GM23338 (cell line): ENCODE results near the gene NPHP3. TPM values are rescaled to one million over a fixed set of nuclear protein-coding genes. Genes with fewer than 3 reads are reported as not detected.

ENCODE experiments used
- ATAC-seq: fragments of 200-7000 bp; cut with Tn5 transposase; 3 replicates; pipeline ENCODE4 v1.9.1; 2020
- DNase-seq: peaks from one replicate; pipeline ENCODE4 v3.0.0-alpha.2; 2015; ENCODE audit warnings: low spot score
- H2AFZ ChIP-seq: fragments of 200-600 bp; sonication (generic); 2 replicates; pipeline ENCODE4 v1.8.0; 2016; ENCODE audit warnings: antibody characterized with exemption, mild to moderate bottlenecking, moderate library complexity
- H3F3A ChIP-seq: fragments of 200-600 bp; sonication (generic); replicated peaks from 2 replicates; pipeline ENCODE4 v1.8.0; 2017; ENCODE audit warnings: antibody characterized with exemption, mixed run types, low read depth
- H3K27ac ChIP-seq: fragments of 200-600 bp; sonication (generic); 2 replicates; pipeline ENCODE4 v1.6.1; 2016; ENCODE audit warnings: low read depth
- H3K27me3 ChIP-seq: fragments of 200-600 bp; sonication (generic); 2 replicates; pipeline ENCODE4 v1.8.0; 2016; ENCODE audit warnings: mild to moderate bottlenecking, mixed run types, moderate library complexity; ENCODE audit not compliant: insufficient read depth
- H3K36me3 ChIP-seq: fragments of 200-600 bp; sonication (generic); 2 replicates; pipeline ENCODE4 v1.8.0; 2016; ENCODE audit warnings: mild to moderate bottlenecking; ENCODE audit not compliant: insufficient read depth
- H3K4me1 ChIP-seq: fragments of 200-600 bp; sonication (generic); 2 replicates; pipeline ENCODE4 v1.8.0; 2016; ENCODE audit warnings: mild to moderate bottlenecking, moderate library complexity; ENCODE audit not compliant: insufficient read depth
- H3K4me2 ChIP-seq: fragments of 200-600 bp; sonication (generic); 2 replicates; pipeline ENCODE4 v1.7.1; 2017; ENCODE audit warnings: mixed run types
- H3K4me3 ChIP-seq: fragments of 200-600 bp; sonication (generic); 2 replicates; pipeline ENCODE4 v1.6.1; 2016; ENCODE audit warnings: mixed run types
- H3K79me2 ChIP-seq: fragments of 200-600 bp; sonication (generic); replicated peaks from 2 replicates; pipeline ENCODE4 v1.8.0; 2017; ENCODE audit warnings: mild to moderate bottlenecking; ENCODE audit not compliant: insufficient read depth
- H3K9me2 ChIP-seq: fragments of 200-600 bp; sonication (generic); 2 replicates; pipeline ENCODE4 v1.8.0; 2017; ENCODE audit not compliant: insufficient read depth
- H4K20me1 ChIP-seq: fragments of 200-600 bp; sonication (generic); replicated peaks from 2 replicates; pipeline ENCODE4 v1.8.0; 2017; ENCODE audit warnings: mild to moderate bottlenecking; ENCODE audit not compliant: insufficient read depth
- H3K27ac Mint-ChIP-seq: 2 replicates; pipeline ENCODE4 v1.8.0; 2020; ENCODE audit warnings: inconsistent platforms, mild to moderate bottlenecking, moderate library complexity, mixed read lengths
- H3K27me3 Mint-ChIP-seq: 3 replicates; pipeline ENCODE4 v1.8.0; 2022; ENCODE audit warnings: low read depth, mild to moderate bottlenecking, moderate library complexity, mixed read lengths, inconsistent platforms; ENCODE audit not compliant: insufficient read depth, poor library complexity
- H3K36me3 Mint-ChIP-seq: 3 replicates; pipeline ENCODE4 v1.8.0; 2021; ENCODE audit warnings: low read depth, mild to moderate bottlenecking, inconsistent platforms, moderate library complexity, mixed read lengths
- H3K4me1 Mint-ChIP-seq: 3 replicates; pipeline ENCODE4 v1.8.0; 2020; ENCODE audit warnings: mild to moderate bottlenecking, inconsistent platforms, mixed read lengths
- H3K4me3 Mint-ChIP-seq: 3 replicates; pipeline ENCODE4 v1.8.0; 2021; ENCODE audit warnings: moderate library complexity, mild to moderate bottlenecking, inconsistent platforms, mixed read lengths
- H3K9me3 Mint-ChIP-seq: 3 replicates; pipeline ENCODE4 v1.8.0; 2020; ENCODE audit warnings: moderate library complexity, mild to moderate bottlenecking, inconsistent platforms, mixed read lengths
- CREB1 ChIP-seq: fragments of 250-450 bp; sonication (Bioruptor Pico); IDR thresholded peaks from 2 replicates; pipeline ENCODE4 v1.5.0; 2020; ENCODE audit warnings: low read depth, mild to moderate bottlenecking, moderate library complexity
- CTCF ChIP-seq, 2 experiments: fragments of 200-600 bp in 1 of 2; sonication (generic) in 1 of 2; conservative IDR thresholded peaks; 2 replicates each; pipeline versions ENCODE4 v1.5.1 to v1.6.1; 2016 to 2017; ENCODE audit warnings: antibody characterized with exemption in 2 of 2, low read depth in 2 of 2, mild to moderate bottlenecking in 2 of 2, moderate library complexity in 1 of 2
- EZH2 ChIP-seq: fragments of 200-600 bp; sonication (generic); IDR thresholded peaks from one replicate; pipeline ENCODE4 v1.8.0; 2017; ENCODE audit warnings: antibody characterized with exemption, mild to moderate bottlenecking, low read depth; ENCODE audit not compliant: unreplicated experiment
- EZH2phosphoT487 ChIP-seq: fragments of 200-600 bp; sonication (generic); IDR thresholded peaks from one replicate; pipeline ENCODE4 v1.8.1; 2018; ENCODE audit warnings: antibody characterized with exemption; ENCODE audit not compliant: unreplicated experiment
- JUNB ChIP-seq: IDR thresholded peaks from one replicate; pipeline ENCODE4 v1.6.1; 2016; ENCODE audit warnings: antibody characterized with exemption; ENCODE audit not compliant: unreplicated experiment
- NANOG ChIP-seq: IDR thresholded peaks from 2 replicates; pipeline ENCODE4 v1.6.1; 2016; ENCODE audit warnings: antibody characterized with exemption, borderline replicate concordance
- POLR2AphosphoS5 ChIP-seq: IDR thresholded peaks from 2 replicates; pipeline ENCODE4 v1.6.1; 2016; ENCODE audit warnings: antibody characterized with exemption, low read depth
- STAT1 ChIP-seq: IDR thresholded peaks from one replicate; pipeline ENCODE4 v1.6.1; 2016; ENCODE audit warnings: antibody characterized with exemption; ENCODE audit not compliant: unreplicated experiment
- ZNF114 ChIP-seq: fragments of 250-450 bp; sonication (Bioruptor Pico); IDR thresholded peaks from 2 replicates; pipeline ENCODE4 v1.5.0; 2020; ENCODE audit warnings: mild to moderate bottlenecking, moderate library complexity
- ZNF331 ChIP-seq: fragments of 250-450 bp; sonication (Bioruptor Pico); IDR thresholded peaks from 2 replicates; pipeline ENCODE4 v1.5.0; 2020; ENCODE audit warnings: low read depth, mild to moderate bottlenecking, moderate library complexity
- ZNF462 ChIP-seq: fragments of 250-450 bp; sonication (Bioruptor Pico); IDR thresholded peaks from 2 replicates; pipeline ENCODE4 v1.5.0; 2020; ENCODE audit warnings: mild to moderate bottlenecking, moderate library complexity
- polyA plus RNA-seq: library from polyadenylated mRNA; unstranded; fragments of >200 nt; fragmentation: Nextera tagmentation; extraction: Ambion mirVana; gene quantifications from 2 replicates; pipeline ENCODE4 v1.2.1, GENCODE V29; 2016
- total RNA-seq: library from RNA; depleted of rRNA; stranded (reverse); fragments of >200 nt; shearing (Covaris generic); gene quantifications from 2 replicates; pipeline ENCODE4 v1.2.3, GENCODE V29; 2014
- TF ChIP-seq, protein P1 (sequence below): IDR thresholded peaks from 2 replicates; pipeline ENCODE4 v1.6.1; 2016; ENCODE audit warnings: antibody characterized with exemption
- TF ChIP-seq, protein P2 (sequence below): IDR thresholded peaks from one replicate; pipeline ENCODE4 v1.6.1; 2018; ENCODE audit warnings: antibody characterized with exemption; ENCODE audit not compliant: unreplicated experiment

The NPHP3 gene
- total and polyA plus RNA-seq, 2 experiments from 2014 or later = 8.4 to 12.0 TPM

- H3K4me1 Mint-ChIP-seq = no peaks in the 10 kb centered on the region
- Histone ChIP-seq H3K4me1 (no peaks in the 10 kb centered on the region), H3F3A (no peaks in the 10 kb centered on the region), H2AFZ (no peak overlapping the region), H3K79me2 (no peaks in the 10 kb centered on the region), H3K27me3 (no peaks in the 10 kb centered on the region), H3K27ac (no peak overlapping the region), H3K4me3 (no peak overlapping the region), H3K4me2 (no peak overlapping the region), H4K20me1 (no peaks in the 10 kb centered on the region), H3K36me3 (no peaks in the 10 kb centered on the region), H3K9me2 (no peaks in the 10 kb centered on the region)
- peaks cover 2% of the 10 kb centered on the region for H3K27me3 Mint-ChIP-seq
- DNase-seq (no peak), ATAC-seq (no peak)
- H3K9me3 Mint-ChIP-seq = no peaks in the 10 kb centered on the region
- H3K27ac Mint-ChIP-seq = peak overlapping the region; percentile 38; the same call in 1 of the 2 replicates
- H3K36me3 Mint-ChIP-seq = no peaks in the 10 kb centered on the region
- H3K4me3 Mint-ChIP-seq = no peak overlapping the region
- no peak for TF ChIP-seq STAT1
- TF ChIP-seq CTCF (conservative IDR thresholded peaks at IDR 0.05; ENCODE audit: low read depth in 2 of 2) = no peak
- TF ChIP-seq ZNF114 (CRISPR knock-in tag) = no peak
- TF ChIP-seq, protein P1, sequence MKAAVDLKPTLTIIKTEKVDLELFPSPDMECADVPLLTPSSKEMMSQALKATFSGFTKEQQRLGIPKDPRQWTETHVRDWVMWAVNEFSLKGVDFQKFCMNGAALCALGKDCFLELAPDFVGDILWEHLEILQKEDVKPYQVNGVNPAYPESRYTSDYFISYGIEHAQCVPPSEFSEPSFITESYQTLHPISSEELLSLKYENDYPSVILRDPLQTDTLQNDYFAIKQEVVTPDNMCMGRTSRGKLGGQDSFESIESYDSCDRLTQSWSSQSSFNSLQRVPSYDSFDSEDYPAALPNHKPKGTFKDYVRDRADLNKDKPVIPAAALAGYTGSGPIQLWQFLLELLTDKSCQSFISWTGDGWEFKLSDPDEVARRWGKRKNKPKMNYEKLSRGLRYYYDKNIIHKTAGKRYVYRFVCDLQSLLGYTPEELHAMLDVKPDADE = no peak
- TF ChIP-seq, protein P2, sequence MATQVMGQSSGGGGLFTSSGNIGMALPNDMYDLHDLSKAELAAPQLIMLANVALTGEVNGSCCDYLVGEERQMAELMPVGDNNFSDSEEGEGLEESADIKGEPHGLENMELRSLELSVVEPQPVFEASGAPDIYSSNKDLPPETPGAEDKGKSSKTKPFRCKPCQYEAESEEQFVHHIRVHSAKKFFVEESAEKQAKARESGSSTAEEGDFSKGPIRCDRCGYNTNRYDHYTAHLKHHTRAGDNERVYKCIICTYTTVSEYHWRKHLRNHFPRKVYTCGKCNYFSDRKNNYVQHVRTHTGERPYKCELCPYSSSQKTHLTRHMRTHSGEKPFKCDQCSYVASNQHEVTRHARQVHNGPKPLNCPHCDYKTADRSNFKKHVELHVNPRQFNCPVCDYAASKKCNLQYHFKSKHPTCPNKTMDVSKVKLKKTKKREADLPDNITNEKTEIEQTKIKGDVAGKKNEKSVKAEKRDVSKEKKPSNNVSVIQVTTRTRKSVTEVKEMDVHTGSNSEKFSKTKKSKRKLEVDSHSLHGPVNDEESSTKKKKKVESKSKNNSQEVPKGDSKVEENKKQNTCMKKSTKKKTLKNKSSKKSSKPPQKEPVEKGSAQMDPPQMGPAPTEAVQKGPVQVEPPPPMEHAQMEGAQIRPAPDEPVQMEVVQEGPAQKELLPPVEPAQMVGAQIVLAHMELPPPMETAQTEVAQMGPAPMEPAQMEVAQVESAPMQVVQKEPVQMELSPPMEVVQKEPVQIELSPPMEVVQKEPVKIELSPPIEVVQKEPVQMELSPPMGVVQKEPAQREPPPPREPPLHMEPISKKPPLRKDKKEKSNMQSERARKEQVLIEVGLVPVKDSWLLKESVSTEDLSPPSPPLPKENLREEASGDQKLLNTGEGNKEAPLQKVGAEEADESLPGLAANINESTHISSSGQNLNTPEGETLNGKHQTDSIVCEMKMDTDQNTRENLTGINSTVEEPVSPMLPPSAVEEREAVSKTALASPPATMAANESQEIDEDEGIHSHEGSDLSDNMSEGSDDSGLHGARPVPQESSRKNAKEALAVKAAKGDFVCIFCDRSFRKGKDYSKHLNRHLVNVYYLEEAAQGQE = no peak
- TF ChIP-seq CREB1 (CRISPR knock-in tag) = no peak
- TF ChIP-seq ZNF331 = no peak
- no peak for TF ChIP-seq ZNF462 (CRISPR knock-in tag)
- no peak for TF ChIP-seq EZH2
- TF ChIP-seq POLR2AphosphoS5 = no peak
- no peak for TF ChIP-seq EZH2phosphoT487
- TF ChIP-seq JUNB = no peak
- TF ChIP-seq NANOG = no peak
These were observed 77.2 kb downstream of the NPHP3 start for GRCh38 chr3:132645058-132645457.
